Stimulated activated CD8-positive, alpha-beta memory T cell treated with anti-CD3 and anti-CD28 coated beads, Interleukin-4, amount 100 ng/mL, for 1 hour (primary cell): ENCODE results near the gene SGPP1.
"Not testable (repeated sequence)": the region's sequence is repeated elsewhere in the genome, so short reads cannot be mapped to it uniquely, and the experiment has no call there.

Experiments
- DNase-seq, 2 donors: peaks; one replicate each; pipeline ENCODE4 v3.0.0-alpha.2; 2020; ENCODE audit warnings: low read depth in 2 of 2, low spot score in 1 of 2

SGPP1 gene

DNA sequence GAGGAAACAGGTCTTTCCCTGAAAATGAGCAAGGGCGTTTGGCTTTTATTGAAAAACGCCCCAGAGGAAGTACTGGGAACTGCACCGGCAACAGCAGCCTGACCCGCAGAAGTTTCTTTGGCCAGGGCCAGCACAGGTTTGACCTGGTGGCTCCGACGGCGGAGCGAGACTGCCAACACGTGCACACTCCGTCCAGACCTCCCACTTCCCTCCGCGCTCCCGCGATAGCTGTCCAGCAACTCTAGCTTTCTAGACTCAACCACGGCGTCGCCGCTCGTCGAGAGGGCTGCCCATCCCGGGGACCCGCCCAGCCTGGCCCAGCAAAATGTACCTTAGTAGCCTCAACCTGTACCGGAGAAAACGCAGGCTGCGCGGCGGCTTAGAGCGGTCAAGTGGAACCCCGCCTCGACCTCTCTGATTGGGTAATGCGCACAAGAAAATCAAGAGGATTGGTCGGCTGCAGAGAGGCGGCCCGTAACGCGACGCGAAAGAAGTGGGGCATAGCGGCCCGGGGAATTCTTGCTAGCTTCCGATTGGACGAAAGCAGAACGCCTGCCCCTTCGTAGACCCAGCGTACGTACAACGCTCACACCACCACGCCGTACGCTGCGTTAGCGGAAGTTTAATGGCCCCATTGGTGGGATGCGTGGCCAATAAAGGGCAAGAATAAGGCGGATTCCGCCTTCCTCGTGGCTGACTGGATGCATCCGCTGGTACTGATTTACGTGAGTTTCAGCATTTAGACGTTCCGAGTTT is 86.2 kb downstream of the SGPP1 start, which contains the start of gene WDR89:
WDR89 (minus strand) TSS at position 399 of the 756 bp plus-strand sequence. CDS start 41,929 bp downstream, outside the sequence.
- DNase-seq = peak; percentile 82 to 92

DNA sequence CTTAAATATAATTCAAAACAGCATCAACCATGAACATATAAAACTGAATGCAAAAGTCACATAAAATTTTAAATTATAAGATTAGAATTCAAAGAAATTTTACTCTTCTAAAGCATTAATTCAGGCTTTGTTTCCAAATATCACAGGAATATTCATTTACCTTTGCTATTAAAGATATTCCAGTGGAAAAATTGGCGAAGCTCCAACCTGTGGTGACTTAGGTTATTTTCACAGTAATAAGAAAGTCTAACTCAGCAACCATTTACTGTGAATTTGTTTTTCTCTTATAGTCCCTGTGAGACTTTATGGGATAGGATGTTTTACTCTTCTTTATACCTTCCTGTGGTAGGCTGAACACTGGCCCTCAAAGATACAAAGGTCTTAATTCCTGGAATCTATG is 89.4 kb downstream of the SGPP1 start:
- DNase-seq = no peak

DNA sequence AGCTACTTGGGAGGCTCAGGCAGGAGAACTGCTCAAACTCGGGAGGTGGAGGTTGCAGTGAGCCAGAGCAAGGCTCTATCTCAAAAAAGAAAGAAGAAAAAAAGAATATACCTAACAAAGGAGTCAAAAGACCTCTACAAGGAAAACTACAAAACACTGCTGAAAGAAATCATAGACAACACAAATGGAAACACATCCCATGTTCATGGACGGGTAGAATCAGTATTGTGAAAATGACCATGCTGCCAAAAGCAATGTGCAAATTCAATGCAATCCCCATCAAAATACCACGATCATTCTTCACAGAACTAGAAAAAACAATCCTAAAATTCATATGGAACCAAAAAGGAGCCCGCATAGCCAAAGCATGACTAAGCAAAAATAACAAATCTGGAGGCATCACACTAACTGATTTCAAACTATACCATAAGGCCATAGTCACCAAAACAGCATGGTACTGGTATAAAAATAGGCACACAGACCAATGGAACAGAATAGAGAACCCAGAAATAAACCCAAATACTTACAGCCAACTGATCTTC is 91.7 kb downstream of the SGPP1 start:
- not testable (repeated sequence) for DNase-seq
